Stimulated activated CD4-positive, alpha-beta T cell treated with anti-CD3 and anti-CD28 coated beads, Interleukin-1b, Interleukin-23, amount 100 ng/mL, for 4 hours (primary cell): ENCODE data around the gene CDC25C.
"Not testable (repeated sequence)": the region's sequence is repeated elsewhere in the genome, so short reads cannot be mapped to it uniquely, and the experiment has no call there.

Experiments
- DNase-seq, 2 donors: peaks; one replicate each; pipeline ENCODE4 v3.0.0-alpha.2; 2020; ENCODE audit warnings: low read depth in 2 of 2

CDC25C gene

DNA sequence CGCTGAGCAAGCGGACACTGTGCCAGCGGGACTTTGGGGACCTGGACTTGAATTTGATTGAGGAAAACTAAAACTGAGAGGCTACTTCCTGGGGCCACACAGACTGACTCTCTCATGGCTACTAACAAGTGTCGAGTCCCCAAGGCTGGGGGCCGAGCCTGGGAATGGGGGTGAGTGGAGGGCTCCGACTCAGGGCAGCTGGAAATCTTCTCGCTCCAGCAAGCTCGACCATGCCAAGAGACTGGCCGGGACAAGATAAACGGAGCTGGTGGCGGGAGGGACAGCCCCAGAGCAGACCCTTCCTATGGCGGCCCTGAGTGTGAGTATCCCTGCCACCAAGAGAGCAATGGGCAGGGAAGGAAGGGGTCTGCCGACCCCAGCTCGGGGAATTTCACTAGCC, 15.3 kb upstream of the CDC25C start:
- DNase-seq = no peak

DNA sequence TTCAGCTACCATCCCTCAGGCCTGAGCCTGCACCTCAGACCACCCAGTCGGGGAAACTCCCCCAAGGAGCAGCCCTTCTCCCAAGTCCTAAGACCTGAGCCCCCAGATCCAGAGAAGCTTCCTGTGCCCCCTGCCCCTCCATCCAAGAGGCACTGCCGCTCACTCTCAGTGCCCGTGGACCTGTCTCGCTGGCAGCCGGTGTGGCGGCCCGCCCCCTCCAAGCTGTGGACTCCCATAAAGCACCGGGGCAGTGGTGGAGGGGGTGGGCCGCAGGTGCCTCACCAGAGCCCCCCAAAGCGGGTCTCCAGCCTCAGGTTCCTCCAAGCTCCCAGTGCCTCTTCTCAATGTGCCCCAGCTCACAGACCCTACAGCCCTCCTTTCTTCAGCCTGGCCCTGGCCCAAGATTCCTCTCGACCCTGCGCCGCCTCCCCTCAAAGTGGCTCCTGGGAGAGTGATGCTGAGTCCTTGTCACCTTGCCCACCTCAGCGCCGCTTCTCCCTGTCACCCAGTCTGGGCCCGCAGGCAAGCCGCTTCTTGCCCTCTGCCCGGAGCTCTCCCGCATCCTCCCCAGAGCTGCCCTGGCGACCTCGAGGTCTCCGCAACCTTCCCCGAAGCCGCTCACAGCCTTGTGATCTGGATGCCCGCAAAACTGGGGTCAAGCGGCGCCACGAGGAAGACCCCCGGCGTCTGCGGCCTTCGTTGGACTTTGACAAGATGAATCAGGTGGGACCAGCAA, 13.5 kb upstream of the CDC25C start:
- DNase-seq = no peak

DNA sequence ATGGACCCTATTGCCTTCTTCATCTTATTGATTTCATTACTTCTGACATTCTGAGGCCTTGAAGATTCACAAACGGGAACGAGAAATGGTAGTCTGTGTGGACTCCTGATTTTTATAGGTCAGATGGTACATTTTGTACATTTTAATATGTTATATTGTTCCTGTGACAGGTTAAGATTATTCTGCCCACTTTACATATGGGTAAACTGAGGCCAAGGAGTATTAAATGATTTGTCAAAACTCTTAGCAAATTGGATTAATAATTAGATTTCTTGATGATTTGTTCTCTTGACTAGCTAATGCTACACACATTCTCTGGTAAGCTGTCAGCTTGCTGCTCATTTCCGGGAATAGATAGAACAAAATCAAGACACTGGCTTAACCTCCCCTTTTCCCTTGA, 8.4 kb upstream of the CDC25C start:
- no peak for DNase-seq

- DNase-seq = no peak
Measured at GRCh38 chr5:138339464-138339863, 7.9 kb upstream of the CDC25C start.

GRCh38 chr5:138339091-138339456, 7.5 kb upstream of the CDC25C start:
- no peak for DNase-seq

- DNase-seq = no peak
Measured at GRCh38 chr5:138338411-138339090, 6.9 kb upstream of the CDC25C start.

GRCh38 chr5:138337685-138338410, 6.2 kb upstream of the CDC25C start, which contains the start of gene FAM53C:
Gene FAM53C, plus strand, starts transcription at chr5:138338266. Its CDS starts 3,070 bp downstream, at chr5:138341336.
- peak; percentile 89 for DNase-seq

DNA sequence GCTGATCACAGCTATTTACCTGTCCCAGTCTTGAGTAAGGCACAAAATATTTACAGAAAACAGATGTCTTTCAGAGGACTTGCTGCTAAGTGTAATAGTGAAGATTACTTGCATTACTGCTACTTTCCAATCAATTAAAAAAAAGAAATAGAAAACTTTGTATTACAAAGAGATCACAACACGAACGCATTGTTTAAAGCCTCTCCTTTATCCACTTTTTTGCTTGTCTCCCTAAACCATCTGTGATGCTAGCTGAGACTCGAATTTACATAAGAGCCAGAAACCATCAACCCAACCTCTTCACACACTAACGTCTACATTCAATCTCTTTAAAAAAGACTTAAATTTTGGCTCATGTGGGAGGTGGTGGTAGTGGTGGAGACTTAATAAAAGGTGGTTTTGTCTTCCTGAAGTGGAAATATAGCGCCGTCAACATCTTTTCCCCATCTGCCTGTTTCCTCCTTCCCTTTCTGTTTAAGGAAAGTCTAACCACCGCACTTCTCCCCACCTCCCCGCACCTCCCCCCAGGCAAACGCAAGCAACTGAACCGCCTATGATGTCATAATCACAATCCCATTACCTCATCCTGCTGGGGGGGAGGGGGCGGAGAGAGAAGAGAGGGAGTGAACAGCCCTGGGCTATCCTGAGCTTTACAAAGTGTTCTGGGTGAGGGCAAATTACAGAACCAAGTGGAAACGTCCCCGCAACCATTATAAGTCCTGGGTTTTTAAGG, 5.5 kb upstream of the CDC25C start:
- DNase-seq = no peak

DNA sequence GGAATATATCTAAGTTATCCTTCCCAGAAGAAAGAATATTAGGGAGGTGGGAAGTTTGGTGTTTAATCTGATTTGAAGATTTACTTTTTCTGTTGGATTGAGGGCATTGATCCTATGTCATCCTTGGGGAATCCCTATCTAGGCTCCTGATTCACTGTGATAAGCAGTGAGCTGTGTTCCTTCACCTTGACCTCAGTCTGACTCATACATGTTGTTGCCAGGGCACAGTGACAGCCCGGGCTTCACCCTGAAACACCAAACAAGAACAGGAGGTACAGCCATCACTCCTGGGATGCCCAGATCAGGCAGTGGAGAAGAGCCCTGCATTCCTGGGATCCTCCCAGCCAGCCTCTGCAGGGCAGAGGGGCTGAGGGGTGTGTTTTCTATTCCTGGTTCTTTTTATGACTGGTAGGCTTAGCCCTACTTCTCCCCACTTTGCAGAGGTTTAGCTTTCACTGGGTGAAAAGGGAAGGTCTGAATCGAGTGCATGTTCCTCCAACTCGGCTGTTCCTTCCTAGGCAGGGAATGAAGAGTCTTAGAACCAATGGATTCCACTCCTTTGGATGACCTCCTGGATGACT, 3.4 kb upstream of the CDC25C start:
- DNase-seq = no peak

GRCh38 chr5:138330813-138331448, 673 bp downstream of the CDC25C start:
- no peak for DNase-seq

DNA sequence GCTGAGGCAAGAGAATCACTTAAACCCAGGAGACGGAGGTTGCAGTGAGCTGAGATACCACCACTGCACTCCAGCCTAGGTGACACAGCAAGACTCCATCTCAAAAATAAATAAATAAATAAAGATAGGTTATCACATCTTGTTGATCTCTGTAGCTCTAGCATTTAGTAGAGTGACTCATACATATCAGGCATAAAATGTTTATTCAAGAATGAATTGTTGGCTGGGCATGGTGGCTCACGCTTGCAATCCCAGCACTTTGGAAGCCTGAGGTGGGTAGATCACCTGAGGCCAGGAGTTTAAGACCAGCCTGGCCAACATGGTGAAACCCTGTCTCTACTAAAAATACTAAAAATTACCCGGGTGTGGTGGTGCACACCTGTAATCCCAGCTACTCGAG, 13.4 kb downstream of the CDC25C start:
- DNase-seq = not testable (repeated sequence)

DNA sequence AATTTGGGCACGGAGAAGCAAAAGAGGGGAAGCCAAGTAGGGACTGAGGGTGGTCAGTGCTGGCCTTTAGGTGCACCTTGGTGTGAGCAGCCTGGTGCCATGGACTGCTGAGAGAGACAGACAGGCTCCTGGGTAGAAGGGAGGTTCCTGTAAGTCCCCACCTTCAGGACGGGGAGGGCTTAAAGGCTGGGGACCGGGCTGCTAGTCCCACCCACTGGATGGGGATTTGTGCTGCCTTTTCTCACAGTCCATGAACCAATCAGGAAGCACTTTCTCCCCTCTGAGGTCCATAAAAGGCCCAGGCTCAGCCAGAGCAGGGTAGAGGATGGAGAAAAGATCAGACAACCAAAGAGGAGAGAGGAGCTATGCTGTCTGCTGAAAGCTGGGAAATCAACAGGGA, 15.2 kb downstream of the CDC25C start:
- no peak for DNase-seq

DNA sequence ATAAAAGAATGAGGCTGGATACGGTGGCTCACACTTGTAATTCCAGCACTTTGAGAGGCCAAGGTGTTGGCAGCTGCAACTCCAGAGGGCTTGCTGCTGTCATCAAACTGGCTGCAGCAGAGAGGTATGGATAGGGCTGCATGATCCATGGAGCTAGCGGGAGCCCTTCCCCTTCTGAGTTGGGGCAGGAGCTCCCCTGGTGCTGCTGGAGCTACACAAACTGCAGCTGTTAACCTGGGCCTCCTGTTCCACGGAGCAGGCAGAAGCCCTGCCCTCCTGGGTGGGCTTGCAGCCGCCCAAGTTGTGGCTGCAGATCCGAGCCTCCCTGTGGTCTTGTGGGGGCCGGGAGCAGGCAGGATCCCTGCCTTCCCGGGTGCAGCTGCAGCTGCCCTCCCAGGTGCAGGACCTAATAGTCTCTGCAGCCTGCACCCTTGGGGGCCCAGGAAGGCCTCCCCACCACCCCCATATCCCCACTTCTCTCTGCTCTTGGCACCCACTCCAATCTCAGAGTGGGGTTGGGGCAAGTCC, 15.8 kb downstream of the CDC25C start:
- no peak for DNase-seq

DNA sequence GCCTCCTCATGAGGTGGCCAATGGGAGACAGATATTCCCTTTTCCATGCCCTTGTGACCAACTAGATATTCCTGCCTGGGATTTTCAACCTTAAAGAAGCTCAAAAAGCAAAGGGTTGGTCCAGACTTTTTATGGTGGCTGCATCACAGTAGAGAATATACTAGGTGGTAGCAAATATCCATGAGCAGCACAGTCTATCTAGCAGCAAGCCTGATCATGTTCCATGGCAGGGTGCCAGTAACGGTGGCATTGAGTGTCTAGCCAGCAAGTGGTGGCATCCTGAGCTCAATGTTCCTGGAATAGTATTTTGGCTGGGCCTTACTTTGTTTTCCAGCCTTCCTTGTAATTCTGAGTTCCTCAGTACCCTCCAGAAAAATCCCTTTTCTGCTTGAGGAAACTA, 25.8 kb downstream of the CDC25C start:
- no peak for DNase-seq

- DNase-seq = no peak
Measured at GRCh38 chr5:138303372-138303771, 28.2 kb downstream of the CDC25C start.

DNA sequence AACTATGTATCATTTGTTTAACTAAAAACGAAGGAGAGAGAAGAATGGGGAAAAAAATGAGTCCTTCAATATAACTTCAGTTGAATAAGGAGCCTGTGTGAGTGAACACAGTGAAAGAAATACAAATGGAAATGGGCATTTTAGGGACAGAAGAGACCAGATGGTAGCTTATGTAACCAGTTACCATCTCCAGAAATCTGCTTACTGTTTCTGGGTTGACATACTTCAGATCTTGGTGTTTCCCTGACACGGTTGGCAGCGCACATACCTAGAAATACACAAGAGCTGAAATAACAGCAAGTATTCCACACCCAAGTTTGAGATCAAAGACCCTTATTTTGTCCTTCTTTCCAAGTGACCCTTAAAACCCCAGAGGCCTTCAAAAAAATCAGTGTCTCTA, 42.3 kb downstream of the CDC25C start:
- DNase-seq = no peak

GRCh38 chr5:138287246-138287645, 44.4 kb downstream of the CDC25C start:
- DNase-seq = no peak

DNA sequence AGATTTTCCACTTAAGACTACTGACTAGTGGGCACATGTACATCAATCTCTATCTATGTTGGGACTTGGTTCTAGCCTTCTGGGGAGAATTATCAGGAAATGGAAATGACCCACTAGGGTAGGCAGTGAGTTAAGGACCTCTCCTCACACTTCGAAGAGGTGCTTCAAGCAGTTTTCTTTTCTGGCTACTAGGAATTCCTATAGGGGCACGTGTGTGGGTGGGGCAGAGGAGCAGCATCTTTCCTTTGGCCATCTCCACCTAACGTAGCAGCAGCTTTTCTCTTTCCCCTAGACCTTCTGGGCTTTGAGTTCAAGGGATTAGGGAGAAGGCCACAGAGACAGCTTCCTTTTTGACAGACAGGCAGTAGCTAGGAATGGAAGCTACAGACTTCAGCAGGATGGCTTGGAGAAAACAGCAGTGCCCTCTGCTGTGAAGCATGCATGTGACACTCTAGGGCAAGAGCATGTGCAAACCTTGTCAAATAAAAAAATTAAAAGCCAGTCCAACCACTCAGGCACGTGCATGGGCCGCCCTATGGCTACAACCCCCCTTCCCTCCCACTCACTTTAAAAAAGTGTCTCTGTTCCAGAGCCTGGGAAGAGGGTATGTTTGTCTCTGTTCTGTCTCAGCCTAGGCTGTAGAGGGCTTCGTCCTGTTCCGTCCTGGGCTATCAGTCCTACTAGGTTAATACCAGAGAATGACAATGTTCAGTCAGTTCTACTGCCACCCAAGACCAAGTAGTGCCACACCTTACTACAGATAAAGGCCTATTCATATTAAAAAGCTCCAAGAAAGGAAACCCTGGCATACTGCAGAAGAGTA, 48.5 kb downstream of the CDC25C start:
- DNase-seq = no peak

DNA sequence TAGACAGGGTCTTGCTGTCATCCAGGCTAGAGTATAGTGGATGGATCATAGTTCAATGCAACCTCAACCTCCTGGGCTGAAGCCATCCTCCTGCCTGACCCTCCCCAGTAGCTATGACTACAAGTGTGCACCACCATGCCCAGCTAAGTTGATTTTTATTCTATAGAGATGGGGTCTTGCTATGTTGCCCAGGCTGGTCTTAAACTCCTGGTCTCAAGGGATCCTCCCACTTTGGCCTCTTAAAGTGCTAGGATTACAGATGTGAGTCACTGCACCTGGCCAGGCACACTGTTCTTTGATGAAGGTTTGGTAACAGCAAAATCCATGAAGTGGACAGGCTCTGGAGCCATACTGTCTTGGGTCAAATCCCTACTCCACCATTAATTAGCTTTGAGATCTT, 50.7 kb downstream of the CDC25C start:
- no peak for DNase-seq

- DNase-seq = no peak
Measured at GRCh38 chr5:138276402-138277054, 55.1 kb downstream of the CDC25C start.
